Suppressor macrophage (primary cell): ENCODE data around the gene EPHA7.

Source experiments
- DNase-seq, 4 experiments: peaks; one replicate each; pipeline ENCODE4 v3.0.0-alpha.2; 2020 to 2022

EPHA7 gene

DNA sequence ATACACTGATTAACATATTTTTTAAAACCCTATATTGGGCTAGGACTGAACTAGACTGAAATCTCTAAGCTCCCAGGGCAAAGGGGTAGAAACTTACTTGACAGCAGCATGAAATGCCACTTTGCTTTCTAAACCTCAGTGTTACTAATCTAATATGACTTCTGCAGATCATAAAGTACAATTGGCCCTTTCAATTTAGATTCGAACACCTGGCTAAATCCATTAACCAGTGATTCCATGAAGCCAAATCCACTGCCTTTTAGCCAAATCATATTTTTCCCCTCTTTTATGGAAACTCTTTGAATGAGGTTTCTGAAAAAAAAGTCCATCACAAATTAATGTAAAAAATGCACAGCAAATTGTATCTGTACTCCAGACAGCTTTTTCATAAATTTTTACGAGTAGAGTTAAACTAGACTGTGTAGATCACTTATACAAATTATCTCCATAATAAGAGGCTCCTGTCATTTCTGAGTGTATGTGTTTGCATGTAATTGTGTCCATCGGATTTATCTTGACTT is 25.7 kb downstream of the EPHA7 start:
- DNase-seq = no peak

DNA sequence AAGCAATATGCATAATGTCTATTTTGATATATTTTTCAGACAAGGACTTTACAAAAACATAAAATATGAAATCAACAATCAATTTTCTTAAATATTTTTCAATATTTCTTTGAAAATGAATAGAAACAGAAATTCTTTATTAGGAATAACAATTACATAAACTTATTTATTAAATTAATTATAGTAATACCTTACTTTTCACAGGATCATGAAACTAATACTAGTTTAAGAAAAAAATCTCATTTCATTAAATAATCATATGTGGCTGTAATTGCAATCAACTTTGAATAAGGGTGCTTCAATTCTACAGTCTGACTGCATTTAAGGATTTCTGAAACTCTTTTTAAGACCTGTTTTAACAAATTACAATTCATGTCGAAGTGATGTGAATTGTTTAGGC is 26.6 kb downstream of the EPHA7 start:
- no peak for DNase-seq

DNA sequence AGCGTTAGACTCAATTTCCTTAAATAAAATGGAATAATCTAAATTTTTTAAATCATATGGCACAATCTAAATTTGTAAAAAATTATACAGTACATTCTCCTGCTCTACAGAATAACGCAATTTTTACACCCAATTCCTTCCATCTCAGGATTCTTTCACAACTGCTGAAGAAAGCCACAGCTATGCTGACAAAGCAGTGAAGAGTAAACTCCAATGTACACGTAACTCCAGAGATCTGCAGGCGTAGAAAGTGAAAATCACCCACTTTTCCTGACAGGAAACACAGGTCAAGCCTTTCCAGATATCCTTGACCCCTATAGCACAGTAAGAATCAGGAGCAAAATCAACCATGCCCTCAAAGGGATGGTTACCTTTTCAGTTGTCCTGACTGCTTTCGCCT is 27.4 kb downstream of the EPHA7 start:
- no peak for DNase-seq

DNA sequence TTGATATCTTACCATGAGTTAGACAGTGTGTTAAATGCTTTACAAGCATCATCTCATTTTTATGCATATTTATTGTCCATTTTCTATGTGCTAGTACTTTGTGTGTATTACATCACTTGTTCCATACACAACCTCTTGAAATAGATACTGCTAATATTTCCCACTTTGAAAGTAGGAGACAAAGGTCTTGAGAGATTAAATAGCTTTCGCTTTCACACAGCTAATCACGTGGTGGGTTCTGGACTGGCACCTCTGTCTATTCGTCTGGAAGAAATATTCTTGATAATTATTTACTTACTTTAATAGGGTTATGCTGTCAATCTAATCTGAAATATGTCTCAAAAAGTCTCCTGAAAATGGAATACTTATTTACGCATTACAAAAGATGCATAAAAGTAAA is 30.2 kb downstream of the EPHA7 start:
- DNase-seq = no peak

DNA sequence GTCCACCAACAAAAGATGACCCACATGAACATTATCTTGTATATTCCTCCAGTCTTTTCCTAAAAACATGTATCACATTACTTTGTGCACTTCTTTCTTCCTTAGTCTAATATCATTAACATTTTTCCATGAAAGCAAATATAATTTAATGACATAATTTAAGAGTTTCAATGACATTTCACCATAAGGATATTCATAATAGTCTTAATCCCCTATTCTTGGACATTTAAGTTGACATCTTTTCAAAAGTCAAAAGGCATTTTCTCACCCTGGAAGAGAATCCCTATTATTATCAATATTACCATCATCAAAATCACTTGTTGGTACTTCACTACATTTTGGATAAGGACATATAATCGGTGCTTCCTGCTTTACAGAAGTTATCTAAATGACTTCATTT is 31.3 kb downstream of the EPHA7 start:
- no peak for DNase-seq

DNA sequence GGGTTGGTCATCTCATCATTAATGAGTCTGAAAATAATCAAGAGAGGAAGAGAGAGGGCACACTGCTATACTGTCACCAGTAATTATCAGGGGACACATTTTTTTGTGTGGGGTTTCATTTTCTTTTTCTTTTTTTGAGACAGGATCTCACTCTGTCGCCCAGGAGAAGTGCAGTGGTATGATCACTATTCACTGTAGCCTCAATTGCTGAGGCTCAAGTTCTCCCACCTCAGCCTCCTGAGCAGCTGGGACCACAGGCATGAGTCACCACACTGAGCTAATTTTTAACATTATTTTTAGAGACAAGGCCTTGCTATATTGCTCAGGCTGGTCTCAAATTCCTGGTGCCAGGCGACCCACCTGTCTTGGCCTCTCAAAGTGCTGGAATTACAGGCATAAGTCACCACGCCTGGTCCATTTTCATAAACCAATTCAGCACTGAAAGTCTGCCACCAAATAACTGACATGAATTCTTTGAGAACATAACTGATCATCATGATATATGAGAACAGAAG is 43.3 kb downstream of the EPHA7 start:
- no peak for DNase-seq

DNA sequence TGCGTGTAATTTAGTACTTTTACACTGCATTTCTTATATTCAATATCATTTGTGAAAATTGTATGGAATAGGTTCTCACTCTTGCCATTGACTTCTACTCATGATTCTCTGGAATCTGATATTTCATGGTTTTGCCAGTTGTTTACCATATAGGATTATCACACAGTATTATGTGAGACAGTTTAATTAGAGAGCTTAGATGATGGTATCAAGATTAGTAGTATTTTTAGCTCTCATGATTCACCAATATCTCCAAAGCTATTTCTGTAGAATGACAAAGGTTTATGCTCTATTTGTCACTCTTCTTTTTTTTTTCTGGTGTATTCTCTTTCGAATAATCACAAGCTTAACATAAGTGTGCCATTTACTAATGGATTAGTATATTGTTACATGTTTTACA is 45.9 kb downstream of the EPHA7 start:
- no peak for DNase-seq

DNA sequence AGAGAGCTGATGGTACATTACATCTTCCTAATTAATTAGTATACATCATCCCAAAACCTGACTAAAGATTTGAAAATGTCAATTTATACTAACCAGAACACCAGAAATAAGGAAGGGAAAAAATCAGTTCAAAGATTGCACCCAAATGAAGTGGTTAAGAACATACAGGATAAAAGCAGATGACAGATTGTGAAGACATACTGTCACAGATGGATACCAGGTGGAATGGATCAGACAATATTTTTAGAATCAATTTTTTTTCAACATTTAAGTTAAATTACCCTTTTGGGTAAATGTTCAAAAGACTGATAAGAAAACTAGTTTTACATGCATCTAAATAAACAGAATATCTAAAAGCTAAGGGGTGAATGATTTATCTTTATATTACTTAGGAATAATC is 47.6 kb downstream of the EPHA7 start:
- DNase-seq = no peak

DNA sequence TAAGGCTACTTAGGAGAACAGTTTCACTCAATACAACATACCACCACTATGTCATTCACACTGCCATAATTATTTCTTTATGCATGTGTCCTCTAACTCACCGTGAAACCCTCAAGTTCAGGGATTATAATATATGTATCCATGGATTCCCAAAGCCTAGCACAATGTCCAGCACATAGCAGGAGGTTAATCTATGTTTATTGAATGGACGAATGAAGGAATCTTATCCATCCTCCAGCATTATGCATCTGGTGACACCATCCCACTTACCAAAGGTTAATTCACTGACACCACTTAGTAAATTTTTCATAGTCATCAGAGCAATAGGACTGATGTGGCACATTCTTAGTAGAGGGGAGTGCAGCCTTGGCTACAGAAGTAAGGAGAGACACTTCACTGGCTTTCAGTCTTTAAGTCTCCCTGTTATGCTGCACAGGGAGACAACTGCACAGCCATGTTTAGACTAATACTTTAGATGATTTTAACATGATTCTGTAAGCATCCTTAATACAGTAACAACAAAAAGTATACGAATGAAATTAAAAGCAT is 49.7 kb downstream of the EPHA7 start:
- no peak for DNase-seq

DNA sequence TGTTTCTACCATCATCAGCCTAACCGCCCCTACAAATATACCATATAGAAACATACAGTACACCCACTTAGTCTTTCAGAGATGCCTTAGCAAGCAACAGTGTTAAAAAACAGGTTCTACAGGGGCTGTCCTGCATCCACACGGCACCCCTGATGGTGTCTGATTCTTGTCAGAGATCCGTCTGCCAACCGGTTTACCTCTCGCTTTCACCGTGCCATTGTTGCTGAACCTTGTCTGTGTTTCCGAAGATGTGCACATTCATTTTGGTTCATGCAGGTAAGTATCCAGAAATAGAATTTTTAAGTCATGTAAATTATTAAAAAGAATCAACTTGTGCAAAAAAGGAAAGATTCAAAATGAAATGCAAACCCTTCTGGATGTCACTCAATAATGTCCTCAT is 52.9 kb downstream of the EPHA7 start:
- no peak for DNase-seq

DNA sequence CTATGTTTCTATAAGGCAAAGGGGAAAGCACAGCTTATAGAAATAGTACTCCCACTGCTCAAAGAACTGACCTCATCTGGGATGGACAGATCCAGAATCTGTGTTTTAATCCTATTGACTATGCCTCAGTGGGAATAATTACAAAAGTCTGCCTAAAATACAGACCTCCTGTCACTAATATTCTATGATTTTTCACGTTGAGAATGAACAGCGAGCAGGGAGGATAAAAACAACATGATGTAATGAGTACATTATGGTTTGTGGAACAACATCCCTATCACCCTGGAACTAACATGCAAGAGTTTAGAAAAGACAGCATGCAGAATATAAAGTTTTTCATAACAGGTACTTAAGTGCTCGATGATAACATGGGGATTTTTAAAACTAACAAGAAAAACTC is 53.9 kb downstream of the EPHA7 start:
- no peak for DNase-seq

DNA sequence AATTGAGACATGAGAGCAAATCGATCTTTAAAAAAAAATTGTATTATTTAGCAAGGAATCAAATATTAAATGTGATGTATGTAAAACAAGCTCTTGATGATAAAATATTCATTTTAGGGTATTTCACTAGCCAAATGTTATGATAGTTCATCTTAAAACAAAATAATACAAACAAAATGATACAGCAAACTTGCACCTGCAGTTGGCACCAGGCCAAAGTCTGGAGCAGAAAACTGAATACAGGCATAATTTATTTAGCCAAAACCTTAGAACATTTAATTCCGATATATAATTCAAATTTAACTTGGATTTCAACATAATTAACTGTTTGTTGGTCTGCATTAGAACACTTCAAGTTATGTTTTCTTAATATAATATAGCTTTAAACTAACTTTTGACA is 60.9 kb downstream of the EPHA7 start:
- no peak for DNase-seq

DNA sequence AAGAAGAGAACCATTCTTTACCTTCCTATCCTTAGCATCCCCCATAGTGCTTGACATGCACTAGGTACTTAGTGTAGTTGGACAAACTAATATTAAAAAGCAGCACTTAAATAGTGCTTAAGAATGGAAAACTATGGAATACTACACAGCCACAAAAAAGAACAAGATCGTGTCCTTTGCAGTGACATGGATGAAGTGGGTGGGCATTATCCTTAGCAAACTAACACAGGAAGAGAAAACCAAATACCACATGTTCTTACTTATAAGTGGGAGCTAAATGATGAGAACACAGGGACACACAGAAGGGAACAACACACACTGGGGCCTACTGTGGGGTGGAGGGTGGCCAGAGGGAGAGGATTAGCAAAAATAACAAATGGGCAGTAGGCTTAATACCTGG is 66.8 kb downstream of the EPHA7 start:
- no peak for DNase-seq

DNA sequence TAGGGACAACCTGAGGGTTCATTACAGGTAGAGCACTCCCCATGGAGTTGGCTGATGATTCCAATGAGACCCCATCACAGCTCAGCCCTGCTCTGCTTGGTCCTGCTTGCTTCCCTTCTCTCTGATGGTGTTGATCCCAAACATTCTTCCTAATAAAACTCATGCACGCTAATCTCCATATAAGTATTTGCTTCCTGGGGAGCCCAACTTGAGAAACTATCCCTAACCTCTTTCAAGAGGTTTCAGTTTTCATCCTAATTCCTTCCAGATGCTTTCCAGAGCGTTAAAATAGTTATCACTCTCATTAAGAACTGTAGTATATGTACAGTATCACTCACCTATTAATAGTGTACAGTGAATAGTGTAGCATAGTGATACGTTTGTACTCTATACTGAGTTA is 68.1 kb downstream of the EPHA7 start:
- no peak for DNase-seq

DNA sequence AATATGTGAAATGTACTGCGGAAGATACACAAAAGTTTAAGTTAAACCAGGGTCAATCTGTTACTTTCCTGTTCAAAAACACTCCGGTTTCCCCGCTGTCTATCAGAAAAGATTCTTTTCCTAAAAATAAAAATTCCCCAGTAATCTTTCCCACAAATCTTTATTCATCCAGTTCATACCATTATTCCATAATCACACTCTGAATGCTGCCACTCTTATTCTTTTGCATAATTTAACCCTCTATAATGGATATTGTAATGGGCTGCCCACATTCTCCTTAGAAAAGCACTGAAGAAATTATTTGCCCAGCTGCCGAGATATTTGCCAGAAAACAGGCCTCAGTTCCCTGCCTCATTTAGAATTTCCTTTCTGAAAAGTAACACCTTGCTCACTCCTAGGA is 68.6 kb downstream of the EPHA7 start:
- no peak for DNase-seq

DNA sequence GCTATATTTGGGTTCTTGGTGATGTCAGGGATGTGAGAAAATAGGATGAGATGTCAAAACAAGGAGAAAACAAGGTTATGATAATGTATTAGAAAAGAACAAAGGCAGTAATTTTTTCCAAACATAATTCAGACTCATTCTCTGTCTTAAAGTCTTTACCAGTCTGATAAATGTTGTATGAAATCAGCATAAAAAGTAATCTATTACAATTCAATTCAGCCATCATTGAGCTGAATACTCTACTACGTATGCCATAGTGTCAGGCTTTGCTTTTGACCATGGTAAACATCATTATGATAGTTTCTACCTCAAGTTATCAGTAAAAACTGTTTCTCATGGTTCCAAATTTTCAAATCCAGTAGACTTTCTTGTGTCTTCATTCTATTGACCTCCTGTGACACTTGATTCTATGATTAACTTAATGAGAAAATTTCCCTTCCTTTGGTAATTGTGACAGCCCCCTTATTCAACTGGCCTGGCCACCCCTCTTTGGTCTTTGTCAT is 75.0 kb downstream of the EPHA7 start:
- DNase-seq = no peak

DNA sequence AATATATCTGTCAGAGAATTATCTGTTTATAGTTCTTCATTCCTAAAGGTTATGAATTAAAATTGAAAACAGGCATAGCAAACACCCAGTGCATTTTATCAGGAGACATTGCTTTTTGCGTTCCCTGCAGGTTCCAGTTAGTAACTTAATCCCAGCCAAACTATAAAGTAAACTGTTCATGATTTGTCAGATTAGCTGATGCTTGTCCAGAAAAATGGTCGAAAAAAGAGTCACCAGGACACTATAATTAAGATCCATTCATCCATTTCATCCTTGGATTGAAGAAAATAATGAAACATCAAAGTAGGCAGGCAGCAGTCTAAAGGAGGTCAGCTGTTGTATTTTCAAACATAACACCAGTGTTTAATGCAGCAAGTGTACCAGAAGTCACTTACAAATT is 75.9 kb downstream of the EPHA7 start:
- DNase-seq = no peak

DNA sequence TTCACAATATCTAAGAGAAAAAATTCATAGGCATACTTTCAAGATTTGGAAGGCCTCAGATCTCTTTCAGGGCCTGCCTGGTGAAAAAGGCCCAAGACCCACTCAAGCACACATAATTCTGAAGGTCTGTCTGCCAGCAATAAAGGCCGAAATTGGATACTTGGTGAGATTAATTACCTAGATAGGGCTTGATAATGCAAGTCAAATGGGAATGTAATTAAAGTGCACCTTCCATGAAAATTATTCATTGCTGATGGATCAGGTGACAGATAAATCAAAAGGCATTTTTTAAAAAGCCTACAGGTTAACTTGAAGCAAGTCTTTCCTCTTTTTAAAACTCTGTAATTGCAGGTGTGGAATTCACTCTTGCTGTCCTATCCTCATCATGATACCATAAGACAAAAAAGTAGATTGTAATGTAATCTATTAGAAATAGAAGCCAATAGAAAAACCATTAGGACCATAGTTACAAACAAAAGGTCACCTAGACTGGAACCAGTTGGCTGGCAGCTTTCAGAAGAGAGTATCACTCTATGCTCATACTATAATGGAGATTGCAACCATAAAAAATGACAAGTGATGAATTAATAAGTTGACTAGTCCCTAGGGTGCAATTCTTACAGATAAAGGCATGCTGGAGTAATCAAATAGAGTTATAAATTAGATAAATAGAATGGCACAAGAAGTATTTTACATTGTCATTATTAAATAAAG is 77.3 kb downstream of the EPHA7 start:
- DNase-seq = no peak

DNA sequence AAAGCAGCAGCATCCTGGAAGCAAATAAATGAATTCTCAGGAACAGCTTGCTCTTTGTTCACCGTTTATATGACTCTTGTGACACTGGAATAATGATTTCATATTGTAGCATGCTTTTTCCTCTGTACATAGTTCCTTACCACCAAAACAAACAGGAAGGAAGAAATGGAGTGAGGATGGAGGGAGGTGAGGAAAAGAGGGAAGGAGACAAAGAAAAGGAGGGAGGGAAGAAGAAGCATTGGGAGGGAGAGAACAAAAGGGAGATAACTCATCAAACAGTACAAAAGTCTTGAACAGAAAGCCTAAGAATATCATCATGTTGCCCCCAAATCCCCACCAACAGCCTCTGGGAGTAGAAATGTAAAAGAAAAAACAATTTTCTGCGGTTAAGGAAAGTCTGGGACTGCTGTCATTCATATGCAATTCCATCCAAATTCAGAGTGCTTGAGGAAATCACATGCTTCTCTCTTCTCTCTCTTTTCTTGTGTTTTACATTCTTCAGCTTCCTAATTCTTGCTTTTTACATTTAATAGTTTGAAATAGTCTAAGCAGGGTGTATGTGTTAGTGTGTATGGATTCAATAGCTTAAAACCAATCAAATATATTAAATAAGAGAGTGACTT is 81.5 kb downstream of the EPHA7 start:
- no peak for DNase-seq

DNA sequence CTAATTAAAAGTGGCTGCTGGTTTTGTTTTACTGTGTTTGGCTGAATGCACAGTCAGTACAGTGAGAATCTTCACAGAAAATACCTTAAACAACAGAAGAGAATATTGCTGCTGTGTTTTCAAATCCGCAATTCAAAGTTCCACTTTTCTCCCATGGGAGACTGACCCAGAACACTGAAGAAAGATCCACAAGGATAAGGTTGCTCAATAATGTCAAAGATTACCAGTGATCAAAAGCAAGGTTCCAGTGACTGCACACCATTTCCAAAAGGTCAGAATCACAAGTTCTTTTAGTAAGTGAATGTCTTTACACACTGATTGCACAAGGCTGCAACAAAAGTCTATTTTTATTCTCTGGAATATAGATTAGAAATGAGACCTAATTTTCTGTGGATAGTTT is 82.3 kb downstream of the EPHA7 start:
- DNase-seq = no peak

DNA sequence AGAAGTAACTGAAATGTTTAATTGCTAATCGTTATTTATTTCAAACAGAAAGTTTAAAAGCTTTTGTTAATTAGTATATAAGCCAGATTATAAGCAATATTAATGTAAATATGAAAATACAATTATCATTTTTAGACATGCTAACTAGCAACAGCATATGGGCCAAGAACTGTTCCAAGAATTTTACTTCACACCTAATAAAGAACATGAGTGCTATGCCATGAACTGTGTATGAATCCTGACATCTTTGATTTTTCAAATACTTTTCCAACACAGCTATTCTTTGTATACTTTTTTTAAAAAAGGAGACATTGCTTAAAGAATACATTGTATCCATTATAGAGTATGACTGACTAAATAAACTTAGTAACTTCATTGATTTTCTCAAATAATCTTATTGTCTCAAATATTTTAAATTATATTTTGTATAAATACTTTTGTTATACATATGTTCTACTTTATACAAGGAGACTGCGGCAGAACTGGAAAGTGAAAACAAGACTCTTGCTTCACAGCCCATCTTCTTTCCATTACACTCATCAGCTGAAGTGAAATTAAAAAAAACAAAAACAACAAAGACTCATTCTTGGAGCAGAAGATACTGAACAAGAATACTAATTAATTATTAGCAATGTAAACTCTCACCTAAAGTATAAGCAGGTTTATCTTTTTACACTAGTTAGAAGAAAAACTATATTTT is 89.9 kb downstream of the EPHA7 start:
- no peak for DNase-seq

DNA sequence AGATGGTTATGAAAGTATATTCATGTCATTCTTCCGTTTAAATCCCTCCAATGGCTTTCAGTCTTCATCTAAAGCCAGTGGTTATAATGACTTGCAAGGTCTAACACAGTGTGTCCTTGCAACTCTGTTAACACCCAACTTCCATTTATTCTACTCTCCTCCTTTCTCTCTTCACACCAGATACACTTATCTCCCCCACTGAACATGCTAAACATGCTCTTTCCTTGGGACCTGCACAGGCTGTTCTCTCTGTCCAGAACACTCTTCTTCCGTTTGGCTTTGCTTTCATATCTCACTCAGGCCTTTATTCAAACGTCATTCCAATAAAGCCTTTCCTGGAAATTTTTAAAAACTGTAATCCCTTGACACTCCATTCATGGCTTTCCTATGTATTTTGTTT is 91.5 kb downstream of the EPHA7 start:
- DNase-seq = no peak

DNA sequence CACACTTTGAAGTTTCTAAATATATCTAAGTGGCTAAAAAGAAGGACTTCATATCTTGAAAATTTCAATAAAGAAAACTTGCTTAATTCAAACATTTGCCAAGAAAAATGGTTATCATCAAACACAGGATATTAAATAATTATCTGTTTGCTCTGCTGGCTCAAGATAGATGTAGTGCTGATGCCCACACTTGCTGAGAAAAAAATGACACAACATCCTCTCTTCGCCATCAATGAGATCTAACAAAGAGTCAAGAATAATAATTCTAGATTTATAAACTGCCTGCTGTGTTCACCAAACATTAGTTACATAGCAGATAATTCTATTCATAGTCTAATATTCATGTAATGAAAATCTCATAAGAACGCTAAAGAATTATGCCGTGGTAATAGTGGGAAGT is 93.6 kb downstream of the EPHA7 start:
- no peak for DNase-seq
